CD4-positive, alpha-beta T cell treated with Interleukin-21 for 1 hour (primary cell): ENCODE measurements around the gene ZDHHC12.
"Not testable (repeated sequence)": the region's sequence is repeated elsewhere in the genome, so short reads cannot be mapped to it uniquely, and the experiment has no call there.

Experiments
- DNase-seq: peaks from one replicate; pipeline ENCODE4 v3.0.0-alpha.2; 2020

The ZDHHC12 gene

DNA sequence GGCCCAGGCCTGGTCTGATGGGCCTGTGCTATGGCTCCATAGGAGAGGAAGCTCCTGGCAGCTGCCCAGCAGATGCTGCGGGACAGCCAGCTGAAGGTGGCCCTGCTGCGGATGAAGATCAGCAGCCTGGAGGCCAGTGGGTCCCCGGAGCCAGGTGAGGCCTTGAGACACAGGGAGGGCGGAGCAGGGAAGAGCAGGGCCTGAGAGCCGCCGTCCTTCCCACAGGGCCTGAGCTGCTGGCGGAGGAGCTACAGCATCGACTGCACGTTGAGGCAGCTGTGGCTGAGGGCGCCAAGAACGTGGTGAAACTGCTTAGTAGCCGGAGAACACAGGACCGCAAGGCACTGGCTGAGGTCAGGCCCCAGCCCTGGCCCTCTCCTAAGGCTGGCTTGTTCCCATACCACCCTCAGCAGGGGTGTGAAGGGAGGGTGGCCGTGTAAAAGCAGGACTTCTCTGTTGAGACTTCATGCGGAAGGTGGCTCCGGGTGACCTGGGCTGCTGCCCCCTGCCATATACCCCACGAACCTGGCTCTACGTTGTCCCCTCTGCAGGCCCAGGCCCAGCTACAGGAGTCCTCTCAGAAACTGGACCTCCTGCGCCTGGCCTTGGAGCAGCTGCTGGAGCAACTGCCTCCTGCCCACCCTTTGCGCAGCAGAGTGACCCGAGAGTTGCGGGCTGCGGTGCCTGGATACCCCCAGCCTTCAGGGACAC, 17.1 kb downstream of the ZDHHC12 start:
- no peak for DNase-seq

DNA sequence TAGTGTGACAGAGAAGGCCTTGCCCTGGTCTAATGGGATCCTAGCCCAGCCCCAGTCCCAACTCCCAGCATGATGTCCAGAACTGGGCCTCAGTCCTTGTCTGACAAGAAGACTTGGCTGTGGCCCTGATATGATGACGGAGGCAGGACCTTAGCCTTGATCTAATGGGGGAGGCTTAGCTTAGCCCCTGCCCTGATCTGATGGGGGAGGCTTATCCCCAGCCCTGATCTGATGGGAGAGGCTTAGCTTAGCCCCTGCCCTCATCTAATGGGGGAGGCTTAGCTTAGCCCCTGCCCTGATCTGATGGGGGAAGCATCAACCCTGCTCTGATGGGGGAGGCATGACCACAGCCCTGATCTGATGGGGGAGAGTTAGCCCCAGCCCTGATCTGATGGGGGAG, 17.9 kb downstream of the ZDHHC12 start:
- no peak for DNase-seq

DNA sequence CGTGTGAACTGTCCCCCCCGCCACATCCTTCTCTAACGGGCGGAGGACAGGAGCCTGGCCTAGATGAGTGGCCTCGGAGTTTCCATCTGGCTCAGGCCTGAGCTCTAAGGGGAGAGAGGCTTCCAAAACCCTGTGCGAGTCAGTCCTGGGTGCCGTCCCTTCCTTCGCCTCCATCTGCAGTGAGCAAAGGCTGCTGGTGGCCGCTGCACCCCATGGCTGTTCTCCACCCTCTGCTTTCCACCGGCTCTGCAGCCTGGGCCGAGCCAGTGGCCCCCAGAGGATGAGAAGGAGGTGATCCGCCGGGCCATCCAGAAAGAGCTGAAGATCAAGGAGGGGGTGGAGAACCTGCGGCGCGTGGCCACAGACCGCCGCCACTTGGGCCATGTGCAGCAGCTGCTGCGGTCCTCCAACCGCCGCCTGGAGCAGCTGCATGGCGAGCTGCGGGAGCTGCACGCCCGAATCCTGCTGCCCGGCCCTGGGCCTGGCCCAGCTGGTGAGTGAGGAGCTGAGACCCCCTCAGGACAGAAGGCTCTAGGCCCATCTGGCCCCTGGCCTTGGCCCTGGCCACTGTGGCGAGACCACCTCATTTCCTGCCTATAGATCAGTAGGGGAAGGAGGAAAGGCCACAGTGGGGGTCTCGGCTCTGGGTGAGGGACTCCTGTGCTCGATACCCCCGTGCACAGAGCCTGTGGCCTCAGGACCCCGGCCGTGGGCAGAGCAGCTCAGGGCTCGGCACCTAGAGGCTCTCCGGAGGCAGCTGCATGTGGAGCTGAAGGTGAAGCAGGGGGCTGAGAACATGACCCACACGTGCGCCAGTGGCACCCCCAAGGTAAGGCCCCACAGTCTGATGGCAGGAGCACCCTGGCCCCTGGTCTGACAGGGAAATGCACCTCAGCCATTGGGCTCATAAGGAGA, 18.6 kb downstream of the ZDHHC12 start:
- DNase-seq = no peak

DNA sequence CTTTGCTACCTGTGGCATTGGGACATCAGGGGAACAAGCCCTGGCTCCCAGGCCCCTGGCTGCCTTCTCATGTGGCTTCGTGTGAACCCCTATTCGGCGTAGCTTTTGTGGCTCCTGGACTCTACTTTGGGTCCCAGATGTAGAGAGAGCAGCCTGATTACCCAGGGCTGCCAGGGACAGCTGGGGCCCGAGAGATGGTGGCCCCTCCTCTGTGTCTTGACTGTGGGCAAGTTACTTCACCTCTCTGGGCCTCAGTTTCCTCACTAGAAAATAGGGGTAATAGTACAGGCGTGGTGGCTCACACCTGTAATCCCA, 19.6 kb downstream of the ZDHHC12 start:
- no peak for DNase-seq

DNA sequence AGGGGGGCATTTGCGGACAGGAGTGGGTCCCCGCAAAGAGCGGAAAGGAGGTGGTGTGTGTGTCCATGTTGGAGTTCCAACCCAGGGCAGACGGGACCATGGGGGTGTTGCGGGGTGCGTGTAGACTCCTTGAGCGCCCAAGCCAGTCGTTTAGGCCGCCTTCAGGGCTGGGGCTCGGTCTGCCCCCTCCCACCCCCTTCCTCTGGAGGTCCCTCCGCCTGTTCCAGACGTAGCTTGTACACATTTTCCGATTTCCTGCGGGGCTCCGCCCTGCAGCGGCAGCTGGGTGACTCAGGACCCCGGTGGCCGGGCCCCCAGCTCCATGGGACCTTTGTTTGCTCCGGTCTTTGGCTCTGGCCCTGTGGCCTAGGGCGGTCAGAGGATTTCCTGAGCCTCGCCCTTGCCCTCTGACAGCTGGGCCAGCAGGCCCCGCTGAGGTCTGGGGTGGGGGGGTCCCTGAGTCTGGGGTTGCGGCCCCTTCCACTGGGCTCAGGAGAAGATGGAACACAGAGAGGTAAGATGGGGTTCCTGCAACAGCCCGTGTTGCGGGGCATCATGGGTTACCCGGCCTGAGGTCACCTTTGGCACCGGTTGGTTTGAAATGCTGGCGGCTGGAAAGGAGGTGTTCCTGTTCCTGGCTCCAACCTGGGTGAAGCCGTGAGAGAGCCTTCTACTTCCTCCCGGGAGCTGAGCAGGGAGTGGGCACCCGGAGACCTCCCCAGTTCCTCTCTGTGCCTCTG, 20.1 kb downstream of the ZDHHC12 start:
- DNase-seq = no peak

DNA sequence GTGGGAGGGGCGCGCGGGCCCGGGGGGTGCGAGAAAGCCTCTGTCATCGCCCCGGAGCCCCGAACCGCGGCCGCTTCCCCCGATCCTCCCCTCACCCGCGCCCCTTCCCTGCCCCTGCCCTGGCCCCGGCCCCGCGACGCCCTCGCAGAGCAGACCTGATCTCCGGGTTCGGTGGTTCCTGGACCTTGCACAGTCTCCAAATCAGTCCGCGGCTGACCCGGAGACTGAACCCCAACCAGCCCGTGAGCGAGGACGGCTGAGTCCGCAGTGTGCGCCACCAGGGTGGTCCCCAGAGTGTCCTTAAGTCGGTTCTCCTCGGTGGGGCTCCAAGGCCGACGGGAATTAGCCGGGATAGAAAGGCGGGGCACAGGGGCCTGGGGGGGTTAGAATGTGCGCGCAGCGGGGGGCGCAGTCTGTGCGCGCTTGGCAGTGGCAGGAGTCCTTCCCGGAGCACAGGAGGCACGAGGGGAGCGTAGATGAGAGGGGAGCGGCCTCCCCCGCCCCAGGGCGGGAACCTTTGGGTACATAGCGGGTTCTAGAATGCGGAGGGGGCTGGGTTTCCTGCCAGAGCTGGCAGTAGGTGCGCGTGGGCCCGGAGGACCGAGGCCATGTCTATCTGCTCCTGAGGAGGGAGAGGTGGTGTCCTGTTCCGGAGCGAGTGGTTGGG, 20.8 kb downstream of the ZDHHC12 start:
- no peak for DNase-seq

DNA sequence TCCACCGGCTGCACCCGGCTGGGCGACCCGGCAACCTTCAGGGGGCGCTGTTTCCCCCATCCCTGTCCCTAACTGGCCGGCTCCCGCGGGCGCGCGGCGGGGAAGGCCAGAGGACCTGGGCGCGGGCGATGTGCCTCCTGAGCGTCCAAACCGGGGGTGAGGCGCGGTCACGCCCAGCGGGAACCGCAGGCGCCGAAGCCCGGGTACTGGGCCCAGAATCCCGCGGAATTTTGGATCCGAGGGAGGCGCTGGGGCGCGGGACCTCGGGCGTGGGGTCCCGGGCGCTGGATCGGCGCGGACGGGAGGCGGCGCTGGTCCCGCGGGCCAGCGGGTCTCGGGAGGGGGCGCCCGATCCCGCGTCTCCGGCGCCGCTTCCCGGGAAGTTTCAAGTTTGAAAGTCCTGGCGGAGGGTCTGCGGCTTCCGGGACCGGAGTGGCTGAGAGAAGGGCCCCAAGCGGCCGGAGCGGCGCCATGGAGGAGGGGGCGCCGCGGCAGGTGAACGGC, 21.4 kb downstream of the ZDHHC12 start, which contains the start of gene PKN3:
Gene PKN3 (plus strand): TSS at position 59 of the 504 bp plus-strand sequence. CDS start 413 bp downstream, at position 472.
- DNase-seq = peak; percentile 84

DNA sequence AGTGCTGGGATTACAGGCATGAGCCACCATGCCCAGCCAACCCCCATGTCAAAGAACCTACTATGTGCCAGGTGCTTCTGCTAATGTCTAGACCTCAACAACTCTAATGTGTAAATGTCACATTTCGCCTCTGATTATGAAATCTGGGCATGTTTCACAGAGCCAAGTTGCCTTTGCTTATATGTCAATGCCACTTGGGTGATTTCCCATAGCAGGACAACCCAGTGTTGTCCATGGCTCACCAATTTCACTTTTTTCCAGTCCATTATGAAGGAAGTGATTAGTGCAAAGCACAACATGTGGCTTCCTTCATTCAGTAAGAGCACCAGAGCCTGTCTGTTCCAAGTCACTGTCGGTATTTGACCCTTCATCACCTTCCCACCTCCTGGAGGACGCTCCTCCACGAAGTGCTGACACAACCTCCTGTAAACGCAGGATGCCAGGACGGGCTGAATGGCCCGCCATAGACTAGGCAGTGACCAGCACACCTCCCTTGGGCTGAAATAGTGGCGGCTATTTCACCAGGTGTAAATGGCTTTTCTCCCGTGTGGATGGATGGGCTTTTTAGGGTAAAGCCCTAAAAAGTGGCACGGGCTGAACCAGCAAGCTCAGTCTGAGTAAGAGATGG, 22.6 kb downstream of the ZDHHC12 start:
- no peak for DNase-seq

DNA sequence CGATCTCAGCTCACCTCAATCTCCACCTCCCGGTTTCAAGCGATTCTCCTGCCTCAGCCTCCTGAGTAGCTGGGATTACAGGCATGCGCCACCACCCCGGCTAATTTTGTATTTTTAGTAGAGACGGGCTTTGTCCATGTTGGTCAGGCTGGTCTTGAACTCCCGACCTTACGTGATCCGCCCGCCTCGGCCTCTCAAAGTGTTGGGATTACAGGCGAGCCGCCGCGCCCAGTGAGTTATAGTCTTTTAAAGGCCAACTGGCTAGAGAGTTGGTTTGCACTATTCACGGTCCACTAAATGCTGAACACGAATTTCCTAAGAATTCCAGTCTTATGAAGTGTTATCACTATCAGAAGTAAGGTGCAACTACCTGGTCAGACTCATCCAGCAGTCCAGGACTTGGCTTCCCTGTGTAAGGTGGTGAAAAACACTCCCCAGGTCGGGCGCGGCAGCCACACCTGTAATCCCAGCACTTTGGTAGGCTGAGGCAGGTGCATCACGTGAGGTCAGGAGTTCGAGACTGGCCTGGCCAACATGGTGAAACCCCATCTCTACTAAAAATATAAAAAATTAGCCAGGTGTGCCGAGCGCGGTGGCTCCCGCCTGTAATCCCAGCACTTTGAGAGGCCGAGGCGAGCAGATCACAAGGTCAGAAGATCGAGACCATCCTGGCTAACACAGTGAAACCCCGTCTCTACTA, 24.7 kb downstream of the ZDHHC12 start:
- not testable (repeated sequence) for DNase-seq

DNA sequence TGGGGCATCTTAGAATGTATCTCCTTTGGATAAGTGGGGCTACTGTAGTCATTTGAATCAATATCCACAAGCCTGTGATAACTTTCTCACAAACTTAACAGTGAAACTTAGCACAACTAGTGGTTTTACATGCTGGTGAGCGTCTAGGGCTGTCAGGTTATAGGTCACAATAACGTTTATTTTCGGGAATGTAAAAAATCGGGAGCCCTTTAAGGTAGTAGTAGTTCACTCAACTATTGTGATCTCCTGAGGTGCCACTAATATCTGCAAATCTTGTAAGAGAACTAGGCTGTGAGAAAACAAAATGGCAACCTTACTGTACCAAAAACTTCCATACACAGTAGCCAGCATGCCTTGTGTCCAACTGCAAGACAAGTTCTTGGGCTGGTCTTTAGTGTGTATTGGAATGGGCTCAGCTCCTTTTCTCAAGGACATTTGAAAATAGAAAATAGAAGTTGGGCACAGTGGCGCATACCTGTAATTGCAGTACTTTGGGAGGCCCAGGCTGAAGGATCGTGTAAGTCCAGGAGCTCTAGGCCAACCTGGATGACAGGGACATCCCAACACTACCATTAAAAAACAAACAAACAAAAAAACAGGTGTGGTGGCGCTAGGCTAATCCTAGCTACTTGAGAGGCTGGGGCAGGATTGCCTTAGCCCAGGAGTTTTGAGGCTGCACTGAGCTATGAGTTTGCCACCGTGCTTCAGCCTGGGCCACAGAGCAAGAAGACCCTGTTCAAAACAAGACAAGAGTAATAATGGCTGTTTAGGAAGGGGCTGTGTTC, 26.8 kb downstream of the ZDHHC12 start:
- DNase-seq = no peak

DNA sequence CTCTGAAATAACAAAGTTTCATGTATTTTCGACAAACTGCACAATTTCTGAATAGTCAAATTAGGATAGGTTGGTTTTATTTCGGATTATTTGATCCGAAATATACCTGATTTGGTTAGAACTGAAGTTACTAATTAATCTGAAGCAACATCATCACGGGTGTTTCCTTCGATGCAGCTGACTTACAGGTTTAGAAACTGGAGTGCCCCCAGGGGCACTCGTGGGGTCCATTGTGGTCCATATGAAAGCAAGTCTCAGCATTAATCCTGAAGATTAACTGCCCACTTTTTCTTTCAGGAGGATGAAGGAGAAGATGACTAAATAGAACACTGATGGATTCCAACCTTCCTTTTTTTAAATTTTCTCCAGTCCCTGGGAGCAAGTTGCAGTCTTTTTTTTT, 29.6 kb downstream of the ZDHHC12 start:
- no peak for DNase-seq

DNA sequence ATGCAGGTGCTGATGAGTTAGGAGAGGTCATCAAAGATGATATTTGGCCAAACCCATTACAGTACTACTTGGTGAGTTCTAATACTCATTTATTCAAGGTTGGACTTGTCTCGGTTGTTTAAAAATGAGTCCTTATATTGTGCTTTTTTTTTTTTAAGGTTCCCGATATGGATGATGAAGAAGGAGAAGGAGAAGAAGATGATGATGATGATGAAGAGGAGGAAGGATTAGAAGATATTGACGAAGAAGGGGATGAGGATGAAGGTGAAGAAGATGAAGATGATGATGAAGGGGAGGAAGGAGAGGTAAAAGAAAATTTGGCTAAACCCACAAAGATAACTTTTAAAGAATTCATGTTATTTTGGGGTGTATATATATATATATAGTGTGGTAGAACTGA, 30.2 kb downstream of the ZDHHC12 start:
- not testable (repeated sequence) for DNase-seq

DNA sequence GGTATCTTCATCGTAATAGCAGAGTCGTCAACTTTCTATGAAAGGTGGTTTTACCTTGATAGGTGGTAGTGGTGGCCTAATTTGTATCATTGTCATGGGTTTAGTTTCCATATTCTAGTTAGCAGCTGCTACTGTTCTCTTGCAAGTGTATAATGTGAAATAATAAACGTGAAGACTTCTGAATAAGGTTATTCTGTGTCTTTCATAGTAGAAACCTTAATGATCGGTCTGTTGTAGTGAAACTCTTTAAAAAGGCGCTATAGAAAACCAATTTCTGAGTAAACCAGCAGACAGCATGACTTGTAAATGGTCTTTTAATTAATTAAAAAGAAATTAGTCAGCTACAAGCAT, 33.3 kb downstream of the ZDHHC12 start:
- DNase-seq = no peak

DNA sequence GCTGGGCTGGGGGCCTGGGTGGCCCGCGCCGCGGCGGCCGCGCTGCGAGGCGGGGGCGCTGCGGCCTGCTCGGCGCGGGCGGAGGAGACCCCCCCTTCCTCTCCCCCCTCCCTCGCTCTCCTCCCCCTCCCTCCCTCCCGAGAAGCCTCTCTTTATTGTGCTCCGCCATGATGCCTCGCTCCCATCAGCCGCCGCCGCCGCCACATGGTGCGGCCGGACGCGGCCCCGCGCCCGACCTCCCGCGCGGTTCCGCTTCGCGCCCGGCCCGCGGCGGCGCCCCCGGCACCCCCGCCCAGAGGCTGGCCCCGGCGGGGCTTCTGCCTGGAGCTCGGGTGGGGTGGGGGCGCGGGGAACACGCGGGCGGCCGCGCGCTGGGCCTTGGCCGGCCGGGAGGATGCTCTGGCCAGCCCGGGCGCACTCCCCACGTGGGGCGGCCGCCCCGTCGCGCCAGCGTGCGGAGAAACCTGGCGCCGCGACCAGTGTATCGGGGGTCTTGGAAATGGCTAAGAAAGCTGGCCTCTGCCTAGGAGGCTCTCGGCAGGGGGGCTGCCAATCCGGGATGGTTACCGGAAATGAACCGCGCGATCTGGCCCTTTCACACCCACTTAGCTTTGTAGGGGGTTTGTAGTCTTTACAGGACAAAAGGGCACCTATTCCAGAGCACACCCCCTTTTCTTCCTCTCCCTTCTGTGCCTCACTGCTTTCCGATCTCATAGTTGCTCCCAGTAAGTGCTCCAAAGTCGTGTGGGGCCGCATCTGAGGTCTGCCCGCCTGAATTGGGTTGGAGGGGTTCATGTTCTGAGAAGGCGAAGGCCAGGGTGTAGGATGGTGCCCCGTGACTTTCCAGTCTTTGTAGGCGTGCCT, 33.9 kb downstream of the ZDHHC12 start:
- DNase-seq = peak; percentile 70

DNA sequence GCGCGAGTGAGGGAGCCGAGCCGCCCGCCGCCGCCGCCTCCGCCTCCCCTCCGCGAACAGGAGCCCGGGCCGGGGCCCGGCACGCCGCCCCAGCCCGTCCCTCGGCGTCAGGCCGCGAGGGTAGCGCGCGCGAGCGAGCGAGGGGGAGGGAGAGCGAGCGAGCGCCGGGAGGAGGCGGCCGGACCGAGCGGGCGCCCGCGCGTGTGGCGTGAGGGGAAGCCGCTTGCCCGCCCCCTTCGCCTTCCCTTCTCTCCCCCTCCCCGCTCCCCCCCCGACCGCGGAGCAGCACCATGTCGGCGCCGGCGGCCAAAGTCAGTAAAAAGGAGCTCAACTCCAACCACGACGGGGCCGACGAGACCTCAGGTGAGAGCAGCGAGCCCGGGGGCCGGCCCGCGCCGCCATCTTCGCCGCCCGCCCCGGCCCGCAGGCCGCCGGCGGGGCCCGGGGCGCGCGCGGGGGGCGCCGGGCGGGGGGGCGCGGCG, 34.6 kb downstream of the ZDHHC12 start:
- DNase-seq = peak; percentile 64

DNA sequence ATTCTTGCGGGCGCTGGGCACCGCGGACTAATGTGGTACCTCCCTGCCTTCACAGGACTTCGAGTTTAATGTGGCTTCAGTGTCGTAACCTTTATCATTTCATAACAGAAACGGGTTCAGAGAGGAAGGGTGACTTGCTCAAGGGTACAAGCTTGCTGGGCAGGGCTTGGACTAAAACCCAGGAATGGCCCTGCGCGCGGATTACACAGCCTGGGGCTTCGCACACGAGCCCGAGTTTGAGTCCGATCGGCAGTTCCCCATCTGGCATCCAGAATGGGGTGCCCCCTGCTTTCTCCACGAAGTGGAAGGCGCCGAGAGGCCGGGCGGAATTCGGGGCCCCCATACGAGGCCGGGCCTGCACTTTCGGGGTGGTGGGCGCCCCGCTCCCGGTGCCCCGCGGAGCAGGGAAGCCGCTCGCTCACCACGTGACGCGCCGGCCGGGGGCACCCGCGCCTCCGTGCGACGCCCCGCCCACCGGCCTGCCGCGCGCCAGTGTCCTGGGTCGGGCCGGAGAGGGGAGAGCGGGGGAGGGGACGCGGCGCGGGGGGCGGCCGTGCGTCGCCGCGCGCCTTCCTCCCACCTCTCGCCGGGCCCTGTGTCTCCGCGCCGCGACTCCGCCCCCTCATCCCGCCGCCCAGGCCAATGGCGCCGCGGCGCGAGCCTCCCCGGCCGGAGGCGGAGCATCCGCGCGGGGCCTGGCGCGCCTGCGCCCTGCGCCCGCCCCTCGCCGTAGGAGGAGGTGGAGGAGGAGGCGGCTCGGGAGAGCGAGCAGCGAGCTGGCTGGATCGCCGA, 35.2 kb downstream of the ZDHHC12 start, which contains the start of gene SET:
Gene SET (plus strand): TSS at position 722 of the 792 bp plus-strand sequence. CDS start 361 bp downstream, outside the sequence.
- DNase-seq = peak; percentile 94

DNA sequence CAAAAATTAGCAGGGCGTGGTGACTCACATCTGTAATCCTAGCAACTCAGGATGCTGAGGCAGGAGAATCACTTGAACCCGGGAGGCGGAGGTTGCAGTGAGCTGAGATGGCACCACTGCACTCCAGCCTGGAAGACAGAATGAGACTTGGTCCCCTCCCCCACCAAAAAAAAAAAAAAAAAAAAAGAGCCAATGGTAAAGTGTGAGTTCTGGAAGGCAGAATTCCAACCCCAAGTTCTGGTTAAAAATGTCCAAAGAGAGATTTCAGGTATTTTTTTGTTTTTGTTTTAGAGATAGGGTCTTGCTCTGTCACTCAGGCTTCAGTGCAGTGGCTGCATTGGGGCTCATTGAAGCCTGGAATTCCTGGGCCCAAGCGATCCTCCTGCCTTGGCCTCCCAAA, 36.5 kb downstream of the ZDHHC12 start:
- no peak for DNase-seq

DNA sequence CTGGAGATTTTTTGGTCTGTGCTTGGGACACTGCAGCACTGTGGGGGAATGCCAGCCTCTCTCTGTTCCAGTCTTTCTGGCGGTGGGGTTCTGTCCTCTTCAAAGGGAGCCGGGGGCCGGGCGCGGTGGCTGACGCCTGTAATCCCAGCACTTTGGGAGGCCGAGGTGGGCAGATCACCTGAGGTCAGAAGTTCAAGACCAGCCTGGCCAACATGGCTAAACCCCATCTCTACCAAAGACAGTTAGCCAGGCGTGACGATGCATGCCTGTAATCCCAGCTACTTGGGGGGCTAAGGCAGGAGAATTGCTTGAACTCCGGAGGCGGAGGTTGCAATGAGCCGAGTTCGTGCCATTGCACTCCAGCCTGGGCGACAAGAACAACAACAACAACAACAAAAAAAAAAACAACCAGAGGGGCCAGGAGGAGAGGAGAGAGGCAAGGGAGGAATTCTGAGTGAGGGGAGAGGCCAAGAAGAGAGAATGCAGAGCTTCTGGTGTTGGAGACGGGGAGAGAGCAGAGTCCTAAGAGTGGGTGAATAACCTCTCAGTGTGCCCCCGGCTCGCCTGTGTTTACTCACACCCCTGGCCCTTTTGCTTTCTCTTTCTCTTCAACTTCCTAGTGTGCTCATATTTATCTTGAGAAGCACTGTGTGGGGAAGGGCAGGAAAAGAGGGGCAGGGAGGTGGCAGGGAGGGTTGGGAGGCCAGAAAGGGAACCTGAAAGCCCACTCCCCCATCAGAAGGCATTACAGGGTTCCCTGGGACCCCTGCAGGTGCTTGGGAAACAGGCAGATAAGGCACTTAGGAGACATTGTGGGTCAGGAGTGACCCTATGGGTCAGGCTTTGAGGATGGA, 38.1 kb downstream of the ZDHHC12 start:
- peak; percentile 63 for DNase-seq
